GM19372 (cell line): ENCODE measurements around the gene NUP37.
"Not testable (repeated sequence)": the region's sequence is repeated elsewhere in the genome, so short reads cannot be mapped to it uniquely, and the experiment has no call there.

Experiments used
- ATAC-seq: cut with Tn5 transposase; IDR thresholded peaks from one replicate; pipeline ENCODE4 v1.9.1; 2021; ENCODE audit warnings: mild to moderate bottlenecking, low read depth, moderate library complexity; ENCODE audit not compliant: unreplicated experiment

The NUP37 gene

GRCh38 chr12:102095677-102096263 is 24.1 kb downstream of the NUP37 start:
- ATAC-seq, result no peak

- no peak for ATAC-seq
Observed at GRCh38 chr12:102093319-102093718, 26.6 kb downstream of the NUP37 start.

- not testable (repeated sequence) for ATAC-seq
Observed at GRCh38 chr12:102089228-102089835, 30.6 kb downstream of the NUP37 start.

GRCh38 chr12:102080842-102081241 is 39.1 kb downstream of the NUP37 start:
- no peak for ATAC-seq

- ATAC-seq, result not testable (repeated sequence)
Observed at GRCh38 chr12:102072092-102072491, 47.8 kb downstream of the NUP37 start.

GRCh38 chr12:102069707-102070106 is 50.2 kb downstream of the NUP37 start:
- ATAC-seq, result no peak

- ATAC-seq, result no peak
Observed at GRCh38 chr12:102067574-102068258, 52.2 kb downstream of the NUP37 start.

GRCh38 chr12:102064476-102064875 is 55.4 kb downstream of the NUP37 start:
- ATAC-seq, result no peak

GRCh38 chr12:102063069-102063468 is 56.8 kb downstream of the NUP37 start:
- no peak for ATAC-seq

GRCh38 chr12:102062419-102062806 is 57.5 kb downstream of the NUP37 start:
- no peak for ATAC-seq

- ATAC-seq, result peak; percentile 90
Observed at GRCh38 chr12:102061560-102062418, 58.1 kb downstream of the NUP37 start, which contains the start of gene WASHC3. Gene WASHC3 (minus strand): TSS chr12:102061991. CDS start chr12:102061962, 29 bp downstream.

- ATAC-seq, result peak; percentile 38
Observed at GRCh38 chr12:102061096-102061559, 58.8 kb downstream of the NUP37 start.

GRCh38 chr12:102059343-102059742 is 60.6 kb downstream of the NUP37 start:
- no peak for ATAC-seq

GRCh38 chr12:102054345-102054744 is 65.6 kb downstream of the NUP37 start:
- ATAC-seq, result no peak

GRCh38 chr12:102053062-102053349 is 66.9 kb downstream of the NUP37 start:
- ATAC-seq, result no peak

GRCh38 chr12:102052192-102053061 is 67.5 kb downstream of the NUP37 start:
- ATAC-seq, result no peak

GRCh38 chr12:102051431-102051965 is 68.4 kb downstream of the NUP37 start:
- ATAC-seq, result no peak

- ATAC-seq, result no peak
Observed at GRCh38 chr12:102050660-102051430, 69.1 kb downstream of the NUP37 start.

GRCh38 chr12:102043928-102044327 is 76.0 kb downstream of the NUP37 start:
- ATAC-seq, result peak; percentile 94
